SIG-M5 (cell line): ENCODE results near the gene ZNF697.
A peak's percentile ranks its signal among the peaks of the same experiment; 100 is the strongest.
"Not testable (repeated sequence)": the region's sequence is repeated elsewhere in the genome, so short reads cannot be mapped to it uniquely, and the experiment has no call there.

Experiments
- DNase-seq: peaks from one replicate; lab custom pipeline; 2025; lab: John Stamatoyannopoulos, UW

The ZNF697 gene

DNA sequence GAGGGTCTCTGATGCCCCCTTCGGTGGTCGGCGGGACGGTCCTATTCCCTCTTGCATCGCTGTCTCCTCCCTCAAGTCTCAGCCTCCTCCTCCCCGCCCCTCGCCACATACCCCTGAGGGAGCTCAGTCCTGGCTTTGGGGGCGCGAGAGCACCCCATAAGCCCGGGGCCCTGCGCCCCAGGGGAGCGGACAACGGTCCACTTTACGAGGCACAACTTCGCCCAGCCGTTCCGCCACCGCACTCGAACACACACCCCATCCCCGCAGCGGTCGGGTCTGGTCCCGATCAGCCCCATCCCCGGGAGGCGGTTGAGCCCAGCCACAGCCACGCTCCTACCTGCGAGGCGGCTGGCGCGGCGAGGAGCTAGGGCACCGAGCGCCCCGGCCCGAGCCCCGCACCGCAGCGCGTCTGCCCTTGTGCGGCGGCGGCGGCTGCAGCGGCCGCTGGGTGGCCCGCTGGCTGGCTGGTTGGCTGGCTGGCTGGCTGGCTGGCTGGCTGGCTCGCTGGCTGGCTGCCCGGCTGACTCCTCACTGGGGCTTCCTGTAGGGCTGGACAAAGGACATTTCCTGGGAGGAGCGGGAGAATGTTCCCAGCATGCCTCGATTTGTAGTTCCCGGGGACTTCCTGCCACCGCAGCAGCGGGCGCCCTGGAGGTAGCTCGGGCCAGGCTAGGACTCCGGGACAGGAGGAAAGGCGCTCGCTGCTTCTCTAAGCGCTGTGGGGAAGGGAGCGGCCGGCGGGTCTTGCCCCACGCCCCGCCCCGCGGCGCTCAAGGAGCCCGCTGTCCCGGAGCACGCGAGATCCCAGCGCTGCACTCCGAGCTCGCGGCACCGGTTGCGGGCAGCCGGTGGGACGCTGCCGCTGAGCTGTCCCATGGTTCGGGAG lies at the start of gene ZNF697:
ZNF697 (minus strand) TSS at position 533 of the 886 bp plus-strand sequence. CDS start 22,166 bp downstream, outside the sequence.
- DNase-seq: peak; percentile 8

DNA sequence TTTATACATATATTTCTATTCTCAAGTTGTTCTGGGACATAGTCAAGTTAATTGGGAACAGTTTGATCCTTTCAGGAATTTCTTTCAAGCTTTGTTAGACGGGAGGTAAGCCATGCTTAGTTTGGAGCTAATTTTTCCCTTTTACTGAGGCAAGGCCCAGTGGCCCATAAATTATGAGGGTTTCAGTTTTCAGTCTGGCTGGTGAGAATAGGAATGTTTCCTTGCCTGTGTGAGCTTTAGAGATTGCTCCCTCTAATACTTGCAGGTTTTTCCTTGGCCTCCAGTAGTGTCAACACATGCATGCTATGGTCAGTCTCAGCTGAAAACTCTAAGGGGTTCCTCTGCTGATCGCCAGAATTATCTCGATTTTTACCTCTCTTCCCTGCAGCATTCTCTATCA lies 49.5 kb upstream of the ZNF697 start:
- DNase-seq: no peak

DNA sequence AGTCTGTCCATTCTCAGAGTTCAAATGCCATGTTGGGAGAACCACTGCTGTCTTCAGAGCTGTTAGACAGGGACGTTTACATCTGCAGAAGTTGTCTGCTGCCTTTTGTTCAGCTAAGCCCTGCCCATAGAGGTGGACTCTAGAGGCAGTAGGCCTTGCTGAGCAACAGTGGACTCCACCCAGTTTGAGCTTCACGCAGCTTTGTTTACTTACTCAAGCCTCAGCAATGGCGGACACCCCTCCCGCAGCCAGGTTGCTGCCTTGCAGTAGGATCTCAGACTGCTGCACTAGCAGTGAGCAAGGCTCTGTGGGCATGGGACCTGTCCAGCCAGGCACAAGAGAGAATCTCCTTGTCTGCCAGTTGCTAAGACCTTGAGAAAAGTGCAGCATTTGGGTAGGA lies 48.8 kb upstream of the ZNF697 start:
- DNase-seq: not testable (repeated sequence)

DNA sequence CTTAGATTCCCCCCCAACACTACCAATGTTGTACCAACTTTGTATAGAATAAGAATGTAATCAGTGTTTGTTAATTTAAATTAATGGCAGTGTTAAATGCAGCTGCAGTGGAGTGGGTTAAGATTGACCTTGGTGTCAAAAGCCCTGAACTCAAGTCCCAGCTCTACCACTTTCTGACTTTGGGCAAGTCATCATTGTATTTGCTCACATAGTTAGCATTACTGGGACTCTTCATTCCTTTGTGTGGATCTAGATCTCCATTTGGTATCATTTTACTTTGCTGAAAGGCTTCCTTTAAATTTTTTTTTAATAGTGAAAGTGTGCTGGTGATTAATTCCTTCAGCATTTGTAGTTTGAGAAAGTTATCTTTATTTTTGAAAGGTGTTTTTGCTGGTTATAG lies 41.4 kb upstream of the ZNF697 start:
- no peak for DNase-seq

DNA sequence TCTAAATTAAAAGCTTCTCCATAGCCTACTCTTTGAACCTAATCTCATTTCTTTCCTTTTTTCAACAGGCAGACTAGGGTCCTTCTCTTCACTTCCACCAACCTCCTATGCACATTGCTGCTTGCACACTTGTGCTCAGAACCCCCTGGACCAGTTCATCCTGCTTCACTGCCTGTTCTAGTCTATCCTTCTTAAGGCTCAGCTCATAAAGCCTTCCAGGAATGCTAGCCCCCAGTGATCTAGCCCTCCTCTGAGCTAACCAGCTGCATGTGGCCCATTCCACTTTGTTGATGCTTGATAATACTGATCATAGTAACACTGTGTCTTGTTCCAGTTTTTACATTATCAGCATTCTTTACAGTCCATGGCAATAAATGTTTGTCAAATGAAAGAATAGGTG lies 40.7 kb upstream of the ZNF697 start:
- DNase-seq: no peak

DNA sequence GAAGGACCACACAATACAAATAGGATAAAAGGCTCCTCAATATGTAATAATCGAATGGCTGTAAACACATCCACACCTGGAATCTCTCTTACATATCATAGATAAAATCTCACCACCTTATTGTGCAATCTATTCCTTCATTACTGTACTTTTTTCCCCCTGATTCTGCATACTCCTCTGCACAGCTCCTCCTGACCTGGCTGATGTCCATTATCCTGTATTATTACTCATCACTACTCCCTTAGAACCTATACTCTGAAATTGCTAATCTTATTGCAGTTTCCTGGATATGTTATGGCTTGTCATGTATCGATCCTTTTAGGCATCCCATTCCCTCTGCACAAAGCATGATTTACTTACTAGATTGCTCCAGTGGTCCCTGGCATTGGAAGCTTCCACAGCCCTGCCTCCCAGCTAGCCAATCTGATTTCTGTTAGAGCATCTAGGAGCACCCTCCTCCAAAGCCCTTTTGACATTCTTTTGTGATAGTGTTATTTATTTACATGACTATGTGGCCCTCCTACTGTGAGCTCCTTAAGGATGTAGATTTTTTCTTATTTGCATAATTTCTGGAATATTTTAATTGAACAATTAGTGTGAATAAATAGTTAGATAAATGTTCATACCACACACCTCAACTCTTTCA lies 39.5 kb upstream of the ZNF697 start:
- no peak for DNase-seq

DNA sequence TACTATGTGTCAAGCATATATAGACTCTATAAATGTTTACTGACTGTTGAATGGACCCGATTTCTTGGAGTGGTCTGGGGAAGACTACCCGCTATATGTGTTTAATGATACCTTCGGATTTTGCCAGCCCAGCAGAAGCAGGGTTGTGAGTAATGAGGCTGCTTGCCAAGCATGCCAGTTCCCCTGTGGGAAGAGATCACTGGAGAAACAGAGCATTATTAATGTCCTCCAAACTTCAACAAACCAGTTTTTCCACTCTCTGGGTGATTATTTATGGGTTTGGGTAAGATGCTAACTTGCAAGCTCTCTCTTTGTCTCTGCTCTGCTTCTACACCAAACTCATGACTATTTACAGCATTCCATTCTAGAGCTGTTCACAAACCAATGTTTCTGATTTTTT lies 38.6 kb upstream of the ZNF697 start:
- DNase-seq: no peak

DNA sequence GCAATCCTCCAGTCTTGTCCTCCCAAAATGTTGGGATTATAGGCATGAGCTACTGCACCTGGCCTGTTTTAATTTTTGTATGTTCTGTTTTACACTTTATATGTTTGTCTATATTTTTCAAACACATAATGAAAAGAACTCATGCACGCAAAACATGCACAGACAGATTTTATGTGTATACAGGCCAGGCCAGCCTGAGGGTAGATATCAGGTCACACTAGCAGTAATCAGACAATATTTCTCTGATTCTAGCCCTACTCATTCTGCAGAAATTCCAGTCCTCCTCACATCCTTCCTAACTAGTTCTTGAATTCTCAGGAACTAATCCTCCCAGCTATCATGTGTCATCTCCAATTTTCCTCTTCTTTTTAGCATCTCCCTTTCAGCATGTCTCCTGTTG lies 35.8 kb upstream of the ZNF697 start:
- no peak for DNase-seq

DNA sequence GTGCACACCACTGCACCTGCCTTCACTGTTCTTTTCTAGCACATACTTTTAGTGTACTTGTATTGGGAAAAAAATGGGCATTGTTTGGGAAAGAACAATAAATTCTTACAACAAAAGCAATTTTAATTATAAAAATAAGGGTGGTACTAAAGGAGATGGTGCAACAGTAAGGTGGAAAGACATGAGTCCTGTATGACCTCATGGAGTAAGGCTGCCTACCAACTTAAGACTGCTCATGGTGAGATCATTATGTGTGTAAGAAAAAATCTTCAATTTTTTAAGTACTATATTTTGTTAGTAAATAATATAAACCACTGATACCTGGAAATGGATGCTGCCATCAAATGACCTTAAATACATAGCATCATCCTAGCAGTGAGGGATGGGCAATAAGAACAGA lies 34.1 kb upstream of the ZNF697 start:
- DNase-seq: no peak

DNA sequence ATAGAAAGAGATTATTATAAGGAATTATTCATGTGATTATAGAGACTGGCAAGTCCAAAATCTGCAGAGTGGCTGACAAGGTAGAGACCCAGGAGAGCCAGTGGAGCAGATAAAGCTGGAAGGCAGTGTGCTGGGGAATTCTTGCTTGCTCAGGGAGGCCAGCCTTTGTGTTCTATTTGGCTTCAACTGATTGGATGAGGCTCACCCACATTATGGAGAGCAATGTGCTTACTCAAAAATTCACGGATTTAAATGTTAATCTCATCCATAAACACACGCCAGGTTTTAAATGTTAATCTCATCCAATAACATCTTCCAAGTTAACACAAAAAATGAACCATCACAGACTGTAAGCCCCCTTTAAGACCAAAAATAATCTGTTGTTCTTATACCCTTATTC lies 33.5 kb upstream of the ZNF697 start:
- DNase-seq: no peak

DNA sequence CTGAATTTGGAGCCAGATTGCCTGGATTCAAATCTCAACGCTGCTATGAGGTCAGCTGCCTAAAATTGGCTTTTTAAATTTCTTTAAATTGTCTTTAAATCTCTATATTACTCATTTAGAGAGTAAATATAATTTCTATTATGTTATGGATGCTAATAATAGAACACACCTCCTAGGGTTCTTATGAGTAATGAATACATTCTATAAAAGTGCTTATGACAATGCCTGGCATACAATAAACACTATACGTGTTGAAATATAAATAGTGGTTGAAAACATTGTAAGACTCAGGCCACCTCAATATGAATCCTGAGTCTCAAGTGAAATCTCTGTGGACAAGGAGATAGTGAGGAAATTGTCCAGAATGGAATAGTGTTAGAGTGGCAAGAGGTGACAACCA lies 32.7 kb upstream of the ZNF697 start:
- DNase-seq: no peak

DNA sequence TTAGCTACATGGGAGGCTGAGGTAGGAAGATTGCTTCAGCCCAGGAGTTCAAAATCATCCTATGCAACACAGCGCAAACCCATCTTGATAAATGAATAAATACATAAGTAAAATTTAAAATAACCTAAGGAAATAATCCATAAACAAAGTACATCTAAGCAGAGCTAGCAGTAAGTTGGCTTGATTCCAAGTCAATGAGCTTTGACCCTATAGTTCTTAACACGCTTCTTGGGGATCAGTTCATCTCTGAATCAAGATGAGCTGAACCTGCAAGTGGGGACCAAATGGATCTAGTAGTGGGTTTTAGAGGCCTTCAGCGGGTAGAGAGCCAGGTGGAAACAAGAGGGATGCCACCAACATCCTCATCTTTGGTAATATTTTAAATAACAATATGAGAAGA lies 32.1 kb upstream of the ZNF697 start:
- no peak for DNase-seq

DNA sequence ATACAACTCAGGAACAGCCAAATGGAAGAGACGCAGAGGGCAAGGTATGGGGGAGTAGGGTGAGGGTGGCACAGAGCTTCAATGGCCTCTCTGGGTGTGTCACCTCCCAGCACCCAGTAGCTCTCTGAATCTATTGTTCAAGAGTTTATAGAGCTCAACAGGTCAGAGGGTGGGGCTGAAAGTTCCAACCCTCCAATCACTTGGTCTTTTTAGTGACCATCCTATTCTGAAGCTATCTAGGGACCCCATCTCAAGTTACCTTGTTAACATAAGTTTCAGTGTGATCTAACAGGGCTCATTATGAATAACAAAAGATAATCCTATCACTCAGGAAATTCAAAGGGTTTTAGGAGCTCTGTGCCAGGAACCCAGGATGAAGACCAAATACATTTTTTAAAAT lies 31.2 kb upstream of the ZNF697 start:
- DNase-seq: no peak

DNA sequence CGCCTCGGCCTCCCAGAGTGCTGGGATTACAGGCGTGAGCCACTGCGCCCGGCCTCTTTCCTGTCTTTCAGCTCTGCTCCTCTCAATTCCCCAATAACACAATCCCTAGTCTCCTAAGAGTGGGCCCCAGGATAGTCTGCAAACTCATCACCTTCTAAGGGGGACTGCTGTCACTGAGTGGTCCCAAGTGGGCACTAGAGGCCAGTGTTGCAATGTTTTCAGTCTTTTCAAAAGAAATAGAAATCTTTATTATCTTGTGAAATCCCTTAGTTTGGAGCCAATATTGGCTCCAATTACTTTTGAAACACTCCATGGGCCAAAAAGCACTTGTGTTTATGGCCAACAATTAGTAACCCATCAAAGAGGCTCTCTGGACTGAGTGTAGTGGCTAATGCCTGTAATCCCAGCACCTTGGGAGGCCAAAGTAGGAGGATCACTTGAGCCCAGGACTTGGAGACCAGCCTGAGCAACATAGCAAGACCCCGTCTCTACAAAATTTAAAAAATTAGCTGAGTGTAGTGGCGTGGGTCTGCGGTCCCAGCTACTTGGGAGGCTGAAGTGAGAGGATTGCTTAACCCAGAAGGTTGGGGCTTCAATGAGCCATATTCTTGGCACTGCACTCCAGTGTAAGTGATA lies 28.6 kb upstream of the ZNF697 start:
- DNase-seq: no peak

DNA sequence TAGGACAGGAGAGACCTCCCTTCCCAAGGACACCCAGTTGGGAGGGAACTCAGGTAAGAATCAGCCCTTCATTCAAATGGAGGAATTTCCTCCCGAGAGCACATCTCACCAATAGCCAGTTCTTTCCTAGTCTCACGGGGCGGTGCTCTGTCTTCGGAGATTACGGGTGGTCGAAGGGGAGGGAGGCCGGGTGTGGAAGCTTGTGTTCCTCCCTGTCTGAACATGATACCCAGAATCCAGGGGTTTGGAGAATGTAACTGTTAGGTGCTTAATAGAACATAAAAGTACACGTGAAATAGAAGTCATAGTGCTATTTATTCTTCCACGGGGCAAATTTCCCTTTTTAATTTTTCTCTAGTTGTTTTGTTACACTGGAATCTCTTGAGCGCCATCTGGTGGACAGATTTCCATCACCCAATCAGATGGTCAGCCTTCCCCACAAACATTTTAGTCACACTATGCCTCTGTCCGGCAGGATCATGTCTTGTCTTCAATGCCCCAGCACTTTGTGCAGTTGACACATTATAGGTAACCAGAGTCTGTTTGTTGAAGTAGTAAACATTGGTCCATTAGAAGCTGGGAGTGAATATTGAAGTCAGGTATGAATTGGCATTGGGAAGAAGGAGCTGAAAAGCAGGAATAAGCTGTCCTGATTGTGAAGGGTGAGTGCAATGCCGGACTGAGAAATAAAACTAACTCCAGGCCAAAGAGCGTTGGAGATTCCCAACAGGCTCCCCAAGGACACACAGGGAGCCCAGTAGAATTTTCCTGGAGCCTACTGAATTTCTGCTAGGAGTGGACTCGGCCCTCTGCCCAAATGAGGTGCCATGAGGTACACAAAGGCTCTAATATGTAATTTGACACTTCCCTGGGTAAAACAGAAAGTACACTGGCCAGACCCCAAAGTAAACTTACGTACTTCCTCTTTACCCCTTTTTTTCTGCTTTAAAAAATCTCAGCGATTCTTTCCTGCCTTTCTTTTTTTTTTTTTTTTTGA lies 27.6 kb upstream of the ZNF697 start:
- DNase-seq: no peak

DNA sequence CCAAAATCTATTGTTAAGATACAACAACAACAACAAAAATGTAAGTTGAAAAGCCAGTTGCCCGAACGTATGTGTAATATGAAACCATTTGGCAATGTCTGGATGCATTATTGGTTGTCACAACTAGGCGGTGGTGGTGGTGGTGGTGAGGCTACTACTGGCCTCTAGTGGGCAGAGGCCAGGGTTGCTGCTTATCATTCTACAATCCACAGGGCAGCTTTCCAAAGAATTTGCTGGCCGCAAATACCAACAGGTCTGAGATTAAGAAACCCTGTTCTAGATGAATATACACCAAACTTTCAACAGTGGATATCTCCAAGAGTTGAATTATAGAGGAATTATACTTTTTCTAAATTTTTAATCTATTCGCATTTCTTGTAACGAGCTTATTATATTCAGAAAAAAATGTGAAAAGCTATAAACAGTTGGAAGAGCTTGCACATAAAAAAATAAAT lies 26.8 kb upstream of the ZNF697 start:
- DNase-seq: no peak

DNA sequence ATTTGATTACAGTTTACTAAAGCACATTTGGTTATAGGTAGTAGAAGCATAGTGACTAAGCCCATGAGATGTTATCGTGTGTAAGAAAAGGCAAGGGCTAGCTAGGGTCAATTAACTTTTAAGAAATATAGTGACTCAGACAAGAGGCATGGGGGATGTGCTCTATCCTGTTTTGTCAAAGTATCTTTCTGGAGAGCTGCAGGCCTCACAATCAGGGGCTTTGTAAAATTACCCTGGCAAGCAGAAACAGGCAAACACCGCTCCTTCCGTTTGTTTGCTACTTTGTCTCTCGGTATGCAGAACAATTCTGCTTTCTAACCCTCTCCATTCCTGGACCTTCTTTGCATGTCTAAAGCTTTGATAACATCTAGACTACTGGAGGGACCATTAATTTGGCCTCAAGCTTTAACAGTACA lies 26.1 kb upstream of the ZNF697 start:
- DNase-seq: no peak

DNA sequence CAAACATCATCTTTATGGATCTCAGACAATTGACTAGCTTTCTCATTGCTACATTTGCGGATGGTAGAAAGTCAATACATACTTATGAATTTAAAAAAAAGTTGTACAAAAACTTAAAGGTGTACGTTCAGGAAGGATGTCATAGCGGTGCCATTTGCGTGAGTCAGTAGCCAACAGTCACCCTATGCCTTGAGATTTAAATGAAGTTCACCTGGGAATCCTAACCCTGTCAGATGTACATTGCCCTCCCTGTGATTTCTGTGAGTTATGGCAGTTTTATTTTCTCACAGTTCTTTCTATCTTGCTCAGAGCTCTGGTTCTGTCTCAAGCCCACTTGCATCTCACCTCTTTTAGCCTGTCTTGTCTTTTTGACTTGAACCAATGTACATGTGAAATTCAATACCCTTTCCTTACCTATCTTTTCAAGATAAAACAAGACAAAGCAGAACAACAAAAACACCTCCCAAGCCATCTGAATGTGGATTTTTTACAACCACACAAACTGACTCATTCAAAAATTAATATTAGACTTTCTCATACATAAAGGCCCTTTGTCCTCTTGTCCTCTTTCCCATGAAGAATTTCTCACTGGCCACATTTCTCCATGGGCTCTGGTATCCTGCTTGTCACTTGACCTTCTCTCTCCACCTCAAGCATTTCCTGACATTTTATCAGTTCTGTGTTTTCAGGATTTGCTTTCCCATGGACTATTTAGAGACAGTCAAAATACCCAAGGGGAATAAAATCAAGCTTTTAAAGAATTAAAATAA lies 25.3 kb upstream of the ZNF697 start:
- no peak for DNase-seq

DNA sequence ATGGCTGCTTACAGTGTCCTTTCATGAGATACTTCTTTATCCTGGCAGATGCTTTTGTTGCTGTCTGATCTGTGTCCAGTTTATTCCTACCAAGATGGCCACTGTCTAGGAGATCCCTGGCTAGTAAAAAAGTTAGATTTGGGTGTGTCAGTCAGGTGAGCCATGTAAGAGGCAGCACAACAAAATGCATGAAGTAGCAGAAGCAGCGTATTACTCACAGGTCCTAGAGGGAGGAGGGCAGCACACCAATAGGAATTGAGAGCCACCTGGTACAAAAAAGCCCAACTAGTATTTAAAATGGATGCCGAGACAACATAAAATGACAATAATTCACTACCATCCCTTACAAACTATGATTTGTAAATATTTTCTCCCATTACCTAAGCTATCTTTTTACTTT lies 22.8 kb upstream of the ZNF697 start:
- DNase-seq: no peak

DNA sequence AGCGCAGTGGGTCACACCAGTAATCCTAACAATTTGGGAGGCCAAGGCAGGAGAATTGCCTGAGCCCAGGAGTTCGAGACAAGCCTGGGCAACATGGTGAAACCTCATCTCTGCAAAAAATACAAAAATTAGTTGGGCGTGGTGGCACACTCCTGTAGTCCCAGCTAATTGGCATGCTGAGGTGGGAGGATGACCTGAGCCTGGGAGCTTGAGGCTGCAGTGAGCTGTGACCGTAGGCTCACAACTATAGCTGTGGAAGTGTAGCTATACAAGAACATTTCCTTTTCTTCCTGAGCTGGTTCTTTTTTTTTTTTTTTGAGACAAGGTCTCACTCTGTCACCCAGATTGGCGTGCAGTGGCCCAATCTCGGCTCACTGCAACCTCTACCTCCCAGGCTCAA lies 19.1 kb upstream of the ZNF697 start:
- no peak for DNase-seq

DNA sequence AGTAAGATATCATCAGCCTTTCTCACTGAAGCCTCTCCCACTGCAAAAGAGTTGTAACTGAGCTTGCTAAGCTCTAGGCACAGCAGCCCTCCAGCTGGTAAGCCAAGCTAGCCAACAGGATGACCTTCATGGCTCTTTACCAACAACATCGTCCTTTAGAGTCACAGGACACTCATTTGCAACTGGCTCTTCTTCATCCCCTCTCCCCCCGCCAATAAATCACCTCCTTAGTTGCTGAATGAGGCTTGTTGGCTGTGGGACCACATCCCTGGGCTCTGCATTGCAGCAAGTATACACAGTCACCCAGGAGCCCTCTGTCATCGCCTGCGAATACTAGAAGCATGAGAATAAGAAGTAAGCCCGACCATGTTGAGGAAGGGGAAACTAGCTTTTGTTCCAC lies 16.0 kb upstream of the ZNF697 start:
- no peak for DNase-seq
